Stimulated activated naive B cell treated with anti-CD40 and anti-IgM and Interleukin-4, amounts not matched to agents 10 μg/mL and 1 μg/mL and 100 μg/mL, for 72 hours (primary cell): ENCODE data around the gene NDP.
A peak's percentile ranks its signal among the peaks of the same experiment; 100 is the strongest.

ENCODE experiments used
- ATAC-seq, 2 donors: fragments of 150-1000 bp; cut with Tn5 transposase; replicated peaks; 2 replicates each; pipeline ENCODE4 v1.10.0; 2021; ENCODE audit warnings: moderate library complexity in 1 of 2
- DNase-seq: peaks from one replicate; pipeline ENCODE4 v3.0.0; 2021
- H3K27ac Mint-ChIP-seq: one replicate; pipeline ENCODE4 v1.8.0; 2022; ENCODE audit warnings: mild to moderate bottlenecking, mixed read lengths
- H3K27me3 Mint-ChIP-seq, 2 donors: one replicate each; pipeline ENCODE4 v1.8.0; 2022; ENCODE audit warnings: mixed read lengths in 2 of 2
- H3K36me3 Mint-ChIP-seq, 2 donors: one replicate each; pipeline ENCODE4 v1.8.0; 2022; ENCODE audit warnings: mixed read lengths in 2 of 2, mild to moderate bottlenecking in 1 of 2
- H3K4me1 Mint-ChIP-seq, 2 donors: one replicate each; pipeline ENCODE4 v1.8.0; 2022; ENCODE audit warnings: mixed read lengths in 2 of 2, mild to moderate bottlenecking in 1 of 2
- H3K4me3 Mint-ChIP-seq, 2 donors: one replicate each; pipeline ENCODE4 v1.8.0; 2022; ENCODE audit warnings: mild to moderate bottlenecking in 2 of 2, mixed read lengths in 2 of 2, moderate library complexity in 1 of 2
- H3K9me3 Mint-ChIP-seq, 2 donors: one replicate each; pipeline ENCODE4 v1.8.0; 2022; ENCODE audit warnings: mixed read lengths in 2 of 2, mild to moderate bottlenecking in 1 of 2

NDP gene

DNA sequence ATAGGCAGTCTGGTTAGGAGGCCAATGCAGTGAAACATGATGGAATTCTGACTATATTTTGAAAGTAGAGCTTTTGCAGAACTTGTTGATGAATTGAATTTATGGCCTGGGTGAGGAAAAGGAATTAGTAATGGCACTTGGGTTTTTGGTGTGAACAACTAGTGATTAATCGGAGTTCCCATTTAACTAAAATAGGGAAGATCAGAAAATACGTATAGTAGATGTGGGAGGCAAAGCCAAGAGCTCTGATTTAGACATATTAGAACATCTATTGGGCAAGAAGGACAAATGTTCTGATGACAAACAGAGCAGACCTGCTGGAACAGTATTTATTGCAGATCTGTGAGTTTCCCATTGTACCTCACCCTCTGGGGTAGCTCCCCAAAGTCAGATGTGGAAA, 12.3 kb upstream of the NDP start:
- H3K27me3 Mint-ChIP-seq: peaks cover 0 to 9% of the 10 kb centered on the region in 2 donors
- DNase-seq (no peak), ATAC-seq (no peak)
- H3K27ac Mint-ChIP-seq: no peak overlapping the region
- no peaks in the 10 kb centered on the region for H3K4me1 Mint-ChIP-seq
- H3K36me3 Mint-ChIP-seq: no peaks in the 10 kb centered on the region
- H3K9me3 Mint-ChIP-seq: peaks cover 1 to 3% of the 10 kb centered on the region in 2 donors
- H3K4me3 Mint-ChIP-seq: no peak overlapping the region

DNA sequence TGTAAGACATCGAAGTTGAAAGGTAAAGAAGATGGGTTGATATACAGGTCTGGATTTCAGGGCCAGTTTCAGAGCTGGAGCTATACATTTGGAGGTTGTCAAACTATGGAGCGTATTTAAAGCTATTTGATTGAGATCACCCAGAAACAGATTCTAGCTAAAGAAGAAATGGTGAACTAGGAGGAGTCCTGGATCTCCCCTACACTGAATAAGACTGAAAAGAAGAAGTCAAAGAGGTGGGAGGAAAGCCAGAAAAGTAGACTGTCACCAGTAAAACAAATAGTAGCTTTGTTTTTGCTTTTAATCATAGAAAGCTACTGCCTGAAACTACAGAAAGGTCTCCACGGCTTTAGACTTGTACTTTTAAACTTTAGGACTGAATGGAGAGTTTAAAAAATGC, 5.0 kb upstream of the NDP start:
- Mint-ChIP-seq H3K9me3 (peaks cover 2 to 4% of the 10 kb centered on the region in 2 donors), H3K4me3 (no peak overlapping the region), H3K27me3 (peaks cover 19 to 33% of the 10 kb centered on the region in 2 donors), H3K36me3 (no peaks in the 10 kb centered on the region), H3K27ac (no peak overlapping the region), H3K4me1 (peaks cover 2 to 12% of the 10 kb centered on the region in 2 donors)
- DNase-seq (no peak), ATAC-seq (peak in 1 of 2 donors; percentile 25)

DNA sequence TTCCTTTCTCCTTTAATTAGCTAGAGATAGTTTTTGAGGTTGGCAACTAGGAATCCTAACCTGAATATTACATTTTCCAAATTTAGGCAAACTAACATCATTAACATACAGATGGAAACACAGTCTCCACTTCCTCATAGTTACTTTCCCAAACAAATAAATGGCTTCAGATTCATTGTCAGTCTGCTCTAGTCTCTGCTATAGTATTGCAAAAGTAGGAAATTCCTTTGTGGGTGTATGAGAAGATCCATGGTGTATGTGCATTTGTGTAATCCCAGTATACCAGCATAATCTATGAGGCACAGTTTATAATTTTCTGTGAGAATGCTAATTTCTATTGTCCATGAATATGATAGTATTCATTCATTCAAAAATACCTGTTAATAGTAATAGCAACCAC, 3.0 kb upstream of the NDP start:
- peaks cover 2 to 15% of the 10 kb centered on the region in 2 donors for H3K4me1 Mint-ChIP-seq
- peaks cover 0 to 4% of the 10 kb centered on the region in 2 donors for H3K9me3 Mint-ChIP-seq
- DNase-seq: no peak
- no peaks in the 10 kb centered on the region for H3K36me3 Mint-ChIP-seq
- peaks cover 31 to 42% of the 10 kb centered on the region in 2 donors for H3K27me3 Mint-ChIP-seq
- no peak overlapping the region for H3K27ac Mint-ChIP-seq
- H3K4me3 Mint-ChIP-seq: no peak overlapping the region
- no peak for ATAC-seq

DNA sequence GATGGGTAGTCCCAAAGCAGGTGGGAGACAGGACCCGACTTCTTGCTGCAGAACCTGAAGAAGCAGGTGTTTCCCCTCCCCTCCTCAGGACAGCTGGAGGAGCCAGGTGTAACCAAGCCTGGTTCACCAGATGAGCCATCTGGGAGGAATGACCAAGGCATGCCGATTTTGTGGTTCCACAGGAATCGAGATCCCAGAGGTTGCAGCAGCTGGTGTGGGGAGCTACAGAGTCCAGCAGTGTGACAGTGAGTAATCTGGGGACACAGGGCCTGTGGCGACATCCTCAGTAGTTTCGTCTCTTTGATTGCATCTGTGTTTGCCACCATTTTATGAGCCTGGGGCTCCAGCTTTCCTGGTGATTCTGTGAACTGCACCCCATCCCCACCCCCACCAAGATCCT, 2.6 kb upstream of the NDP start:
- H3K9me3 Mint-ChIP-seq: peaks cover 0 to 4% of the 10 kb centered on the region in 2 donors
- no peaks in the 10 kb centered on the region for H3K36me3 Mint-ChIP-seq
- ATAC-seq: no peak
- peaks cover 2 to 15% of the 10 kb centered on the region in 2 donors for H3K4me1 Mint-ChIP-seq
- no peak for DNase-seq
- H3K27me3 Mint-ChIP-seq: peaks cover 31 to 40% of the 10 kb centered on the region in 2 donors
- H3K4me3 Mint-ChIP-seq: no peak overlapping the region
- H3K27ac Mint-ChIP-seq: no peak overlapping the region

DNA sequence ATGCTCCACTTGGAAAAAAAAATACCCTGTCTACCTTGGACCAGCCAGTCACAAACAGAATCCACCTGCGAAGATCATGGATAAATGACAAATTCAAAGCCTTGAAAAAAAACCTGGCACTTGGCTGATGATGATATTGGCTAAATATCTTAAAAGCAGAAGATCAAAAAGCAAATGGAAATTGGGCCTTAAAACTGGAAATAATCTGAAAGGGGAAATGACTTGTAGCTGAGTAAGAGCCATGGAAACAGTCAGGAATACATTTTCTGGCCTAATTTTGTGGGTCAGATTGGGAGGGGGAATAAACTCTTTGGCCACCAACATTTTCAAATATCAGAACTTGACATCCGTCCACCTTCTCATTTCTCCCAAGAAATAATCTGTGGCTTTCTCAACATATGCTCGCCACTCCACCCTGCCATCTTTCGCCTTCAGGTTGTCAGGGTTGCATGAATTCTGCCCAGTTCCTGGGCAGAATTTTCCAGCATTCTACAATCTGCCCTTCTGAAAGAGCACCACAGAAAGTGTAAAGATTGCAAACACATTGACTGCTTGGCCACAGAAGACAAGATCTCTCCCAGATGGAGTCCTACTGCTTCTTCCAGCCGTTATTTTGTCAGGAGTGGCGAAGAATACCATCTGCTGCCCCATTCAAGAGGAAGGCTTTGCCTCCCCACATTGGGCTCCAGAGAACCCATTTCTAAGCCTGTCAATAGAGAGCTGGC, 1.7 kb upstream of the NDP start:
- peaks cover 31 to 40% of the 10 kb centered on the region in 2 donors for H3K27me3 Mint-ChIP-seq
- no peak overlapping the region for H3K4me3 Mint-ChIP-seq
- peaks cover 2 to 15% of the 10 kb centered on the region in 2 donors for H3K4me1 Mint-ChIP-seq
- no peak for DNase-seq
- peaks cover 0 to 4% of the 10 kb centered on the region in 2 donors for H3K9me3 Mint-ChIP-seq
- no peaks in the 10 kb centered on the region for H3K36me3 Mint-ChIP-seq
- no peak for ATAC-seq
- no peak overlapping the region for H3K27ac Mint-ChIP-seq

DNA sequence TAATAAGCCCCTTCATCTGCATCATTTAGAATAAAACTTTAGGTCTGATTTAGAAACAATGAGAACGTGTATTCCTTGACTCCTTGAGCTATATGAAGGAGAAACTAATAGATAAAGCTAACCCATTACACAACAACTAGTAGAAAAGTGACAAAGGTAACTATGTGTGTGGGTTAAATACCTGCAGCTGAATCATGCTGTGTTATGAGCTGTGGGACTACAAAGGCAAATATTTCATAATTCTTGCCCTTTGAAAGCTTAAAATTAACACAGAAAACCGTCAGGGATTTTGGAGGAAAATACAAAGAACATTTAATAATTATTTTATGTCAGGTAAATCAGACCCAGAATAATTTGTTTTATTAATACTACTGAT, 898 bp upstream of the NDP start:
- H3K4me3 Mint-ChIP-seq: peak overlapping the region in 1 of 2 donors; percentile 68
- no peak for ATAC-seq
- no peak overlapping the region for H3K27ac Mint-ChIP-seq
- peaks cover 31 to 48% of the 10 kb centered on the region in 2 donors for H3K27me3 Mint-ChIP-seq
- no peak for DNase-seq
- no peaks in the 10 kb centered on the region for H3K36me3 Mint-ChIP-seq
- peaks cover 2 to 15% of the 10 kb centered on the region in 2 donors for H3K4me1 Mint-ChIP-seq
- peaks cover 0 to 4% of the 10 kb centered on the region in 2 donors for H3K9me3 Mint-ChIP-seq

DNA sequence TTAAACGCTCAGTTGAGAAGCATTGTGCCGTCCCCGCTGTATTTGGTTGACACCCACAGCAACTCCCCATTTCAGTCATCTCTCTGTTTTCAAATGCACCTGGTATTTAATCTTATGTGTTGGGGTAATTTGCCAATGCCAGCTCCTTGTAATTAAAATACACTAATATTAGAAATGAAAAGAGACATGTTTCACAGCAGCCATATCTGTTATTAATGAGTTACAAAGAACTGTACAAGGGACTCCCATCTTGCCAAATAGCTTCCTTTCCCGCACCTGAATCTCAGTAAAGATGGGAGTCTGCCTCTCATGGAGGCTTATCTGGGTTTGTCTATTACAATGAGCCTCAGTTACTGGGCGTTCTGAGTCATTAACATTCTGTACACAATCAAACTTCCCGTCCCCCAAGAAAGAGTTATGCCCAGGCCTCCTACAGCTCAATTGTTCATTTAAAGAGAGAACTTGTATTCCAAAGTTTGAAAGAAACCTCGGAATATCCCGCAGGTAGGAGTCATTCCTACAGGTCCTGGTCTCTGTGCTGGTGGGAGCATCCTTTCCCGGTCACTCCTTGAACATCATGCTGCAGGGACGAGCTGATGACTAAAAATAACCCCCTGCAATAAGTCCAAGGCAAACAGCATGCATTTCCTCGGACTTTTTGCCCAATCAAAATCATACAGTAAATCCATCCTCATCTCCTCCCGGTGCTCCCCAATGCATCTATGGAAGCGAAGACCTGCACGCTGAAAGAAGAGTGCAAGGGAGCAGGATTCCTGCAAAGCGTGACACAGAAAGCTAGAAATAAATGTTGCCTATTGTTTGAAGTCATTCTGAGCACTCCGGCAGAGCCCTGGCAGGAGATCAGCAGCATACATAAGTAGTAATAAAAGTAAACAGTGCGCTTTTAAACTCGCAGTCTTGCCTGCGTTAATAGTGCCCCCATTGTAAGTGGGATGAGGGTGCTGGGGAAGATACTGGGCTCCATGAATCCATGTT, 926 bp downstream of the NDP start:
- no peaks in the 10 kb centered on the region for H3K36me3 Mint-ChIP-seq
- H3K27me3 Mint-ChIP-seq: peaks cover 31 to 44% of the 10 kb centered on the region in 2 donors
- H3K4me3 Mint-ChIP-seq: no peak overlapping the region
- ATAC-seq: no peak
- no peak overlapping the region for H3K27ac Mint-ChIP-seq
- no peak for DNase-seq
- peaks cover 0 to 3% of the 10 kb centered on the region in 2 donors for H3K9me3 Mint-ChIP-seq
- peaks cover 2 to 10% of the 10 kb centered on the region in 2 donors for H3K4me1 Mint-ChIP-seq

DNA sequence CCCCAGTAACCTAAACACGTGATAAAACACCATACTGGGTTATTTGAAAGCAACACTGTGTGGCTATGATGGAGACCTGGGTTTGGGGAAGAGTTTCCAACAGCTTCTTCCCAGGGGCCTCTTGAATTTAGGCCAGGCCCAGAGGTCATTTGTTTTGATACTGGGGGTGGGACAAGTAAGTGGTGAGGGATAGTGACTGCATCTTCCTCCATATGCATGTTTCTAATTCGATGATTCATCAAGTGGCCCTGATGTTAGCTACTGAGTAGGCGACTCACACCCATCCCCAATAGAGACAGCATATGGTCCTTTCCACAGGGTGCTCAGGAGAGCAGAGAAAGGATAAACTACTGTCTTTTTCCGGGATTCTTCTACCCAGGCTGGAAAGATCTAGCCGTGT, 2.7 kb downstream of the NDP start:
- Mint-ChIP-seq H3K4me1 (peaks cover 2 to 10% of the 10 kb centered on the region in 2 donors), H3K36me3 (no peaks in the 10 kb centered on the region), H3K9me3 (no peaks in the 10 kb centered on the region), H3K27me3 (peaks cover 30 to 45% of the 10 kb centered on the region in 2 donors), H3K27ac (no peak overlapping the region), H3K4me3 (no peak overlapping the region)
- no peak for ATAC-seq
- DNase-seq: no peak

DNA sequence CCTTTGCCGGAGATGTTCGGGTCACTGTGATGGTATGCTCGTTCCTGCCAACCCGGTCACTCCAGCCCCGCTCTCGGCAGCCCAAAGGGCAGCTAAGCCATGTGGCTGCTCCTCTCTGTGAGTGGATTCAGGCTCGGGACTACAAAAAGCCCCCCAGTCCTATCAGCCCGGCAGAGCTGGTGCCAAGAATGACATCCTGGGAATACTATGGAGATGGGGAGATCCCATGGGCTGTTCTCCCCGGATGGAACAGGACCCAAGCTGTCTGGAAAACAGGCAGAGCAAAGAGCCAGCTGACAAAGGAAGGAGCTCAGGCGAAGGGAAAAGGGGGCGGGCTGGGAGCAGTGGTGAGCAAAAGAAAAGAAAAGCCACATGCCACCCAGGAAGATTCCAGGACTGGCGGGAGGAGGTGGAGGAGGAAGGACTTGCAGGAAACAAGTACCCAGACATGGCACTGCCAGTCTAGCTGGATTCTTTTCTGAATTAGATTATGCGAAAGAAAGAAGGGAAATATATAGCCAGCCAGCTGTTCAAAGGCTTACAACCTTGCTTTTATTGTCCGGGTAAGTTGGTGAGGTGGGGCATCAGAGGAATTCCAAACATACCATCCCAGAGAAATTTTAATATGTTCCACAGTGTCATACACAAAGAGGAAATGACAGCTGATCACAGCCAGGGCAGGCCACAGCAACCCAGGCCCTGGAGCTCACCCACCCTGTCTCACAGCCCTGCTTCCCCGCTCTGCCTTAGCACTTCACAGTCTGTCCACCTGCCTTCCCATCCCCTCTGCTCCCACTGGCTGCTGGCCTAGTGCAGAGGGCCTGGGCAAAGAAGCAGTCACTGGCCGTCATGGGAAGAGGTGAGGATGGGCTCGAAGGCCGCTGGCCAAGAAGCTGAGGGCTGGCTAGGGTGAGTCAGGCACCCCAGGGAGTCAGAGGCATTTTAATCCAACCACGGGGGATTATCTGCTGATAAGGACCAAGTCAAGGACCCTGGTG, 3.4 kb downstream of the NDP start:
- Mint-ChIP-seq H3K4me3 (no peak overlapping the region), H3K27me3 (peaks cover 22 to 39% of the 10 kb centered on the region in 2 donors), H3K27ac (no peak overlapping the region), H3K36me3 (no peaks in the 10 kb centered on the region), H3K9me3 (no peaks in the 10 kb centered on the region), H3K4me1 (peaks cover 2 to 10% of the 10 kb centered on the region in 2 donors)
- DNase-seq (no peak), ATAC-seq (no peak)

DNA sequence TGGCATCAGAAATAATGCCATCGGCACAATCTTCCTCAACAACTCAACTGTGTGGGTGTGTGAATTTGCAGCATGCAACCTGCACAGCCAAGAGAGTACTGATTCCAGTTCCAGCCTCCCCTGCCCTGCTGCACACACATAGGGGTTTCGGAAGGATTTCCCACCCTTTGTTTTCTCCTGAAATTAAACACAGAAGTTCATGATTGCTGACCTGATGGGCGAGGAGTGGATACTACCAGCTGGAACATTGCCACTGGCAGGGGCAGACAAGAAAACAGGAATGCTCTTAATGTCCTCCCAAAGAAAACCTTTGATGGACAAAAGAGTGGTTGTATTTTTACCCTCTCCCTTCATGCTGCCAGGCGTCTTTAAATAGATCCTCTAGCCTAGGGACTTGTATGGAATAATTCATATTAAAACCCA, 4.8 kb downstream of the NDP start:
- ATAC-seq: no peak
- H3K4me3 Mint-ChIP-seq: no peak overlapping the region
- H3K27me3 Mint-ChIP-seq: peaks cover 13 to 32% of the 10 kb centered on the region in 2 donors
- H3K36me3 Mint-ChIP-seq: no peaks in the 10 kb centered on the region
- H3K27ac Mint-ChIP-seq: no peak overlapping the region
- H3K9me3 Mint-ChIP-seq: no peaks in the 10 kb centered on the region
- peaks cover 2 to 4% of the 10 kb centered on the region in 2 donors for H3K4me1 Mint-ChIP-seq
- no peak for DNase-seq

DNA sequence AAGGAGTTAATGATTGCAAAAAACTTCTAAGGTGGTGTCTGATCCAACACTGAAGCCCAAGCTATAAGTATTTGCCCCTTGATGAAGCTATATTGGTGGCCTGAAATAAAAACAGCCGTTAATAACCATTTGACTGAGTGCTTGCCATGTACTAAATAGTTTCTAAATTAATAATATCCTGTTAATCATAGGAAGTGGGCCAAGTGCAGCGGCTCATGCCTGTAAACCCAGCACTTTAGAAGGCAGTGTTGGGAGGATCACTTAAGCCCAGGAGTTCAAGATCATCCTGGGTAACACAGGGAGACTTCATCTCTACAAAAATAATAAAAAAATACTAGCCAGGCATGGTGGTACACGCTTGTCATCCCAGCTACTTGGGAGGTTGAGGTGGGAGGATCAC, 8.3 kb downstream of the NDP start:
- Mint-ChIP-seq H3K9me3 (peaks cover 2 to 5% of the 10 kb centered on the region in 2 donors), H3K27ac (no peak overlapping the region), H3K27me3 (peaks cover 0 to 34% of the 10 kb centered on the region in 2 donors), H3K4me1 (no peaks in the 10 kb centered on the region), H3K4me3 (no peak overlapping the region), H3K36me3 (no peaks in the 10 kb centered on the region)
- DNase-seq: no peak
- ATAC-seq: no peak

DNA sequence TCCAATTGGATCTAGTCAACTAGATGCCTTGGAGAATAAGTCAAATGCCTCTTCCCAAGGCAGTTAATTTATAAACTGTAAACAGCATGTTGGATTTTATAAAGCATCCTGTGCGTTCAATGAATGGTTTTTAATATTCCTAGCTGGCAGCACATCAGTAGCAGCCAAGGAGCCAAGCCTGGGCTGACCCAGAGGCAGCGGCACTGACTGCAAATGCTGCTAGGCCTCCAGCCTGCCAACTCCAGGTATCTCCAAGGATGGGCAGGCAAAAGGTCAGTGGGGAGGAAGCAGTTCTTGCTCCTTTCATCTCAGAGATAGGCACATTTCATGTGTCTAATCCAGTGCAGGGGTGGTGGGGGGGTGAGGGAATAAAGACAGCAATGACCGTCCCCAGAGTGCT, 9.5 kb downstream of the NDP start:
- peaks cover under 1 to 1% of the 10 kb centered on the region in 2 donors for H3K4me1 Mint-ChIP-seq
- no peak overlapping the region for H3K27ac Mint-ChIP-seq
- no peak for DNase-seq
- peaks cover 0 to 25% of the 10 kb centered on the region in 2 donors for H3K27me3 Mint-ChIP-seq
- H3K4me3 Mint-ChIP-seq: no peak overlapping the region
- H3K9me3 Mint-ChIP-seq: peaks cover 2 to 5% of the 10 kb centered on the region in 2 donors
- no peaks in the 10 kb centered on the region for H3K36me3 Mint-ChIP-seq
- no peak for ATAC-seq

DNA sequence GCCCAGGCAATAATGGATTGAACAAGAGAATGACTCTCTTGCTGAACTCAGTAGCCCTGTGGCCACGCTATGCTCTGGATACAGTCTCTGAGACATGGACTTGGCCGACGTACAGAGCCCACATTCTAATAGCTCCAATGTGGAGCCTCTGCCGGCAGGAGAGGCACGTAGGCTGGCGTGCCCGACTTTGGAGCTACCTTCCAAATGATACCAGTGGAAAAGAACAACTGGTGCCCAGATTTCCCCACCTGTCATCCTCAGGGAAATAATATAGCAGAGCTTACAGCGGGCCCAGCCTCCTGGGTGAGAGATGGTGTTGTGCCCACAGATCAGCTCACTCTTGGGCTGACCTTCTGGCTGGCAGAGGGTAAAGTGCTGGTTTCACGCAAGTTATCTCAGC, 10.6 kb downstream of the NDP start:
- H3K27ac Mint-ChIP-seq: no peak overlapping the region
- ATAC-seq (no peak), DNase-seq (no peak)
- H3K4me1 Mint-ChIP-seq: peaks cover 5 to 7% of the 10 kb centered on the region in 2 donors
- no peak overlapping the region for H3K4me3 Mint-ChIP-seq
- peaks cover 2 to 5% of the 10 kb centered on the region in 2 donors for H3K9me3 Mint-ChIP-seq
- H3K36me3 Mint-ChIP-seq: no peaks in the 10 kb centered on the region
- H3K27me3 Mint-ChIP-seq: peaks cover 0 to 35% of the 10 kb centered on the region in 2 donors
